ENCODE data around the gene MINAR2.

The MINAR2 gene

GRCh38 chr5:129771058-129771838 lies 23.4 kb downstream of the MINAR2 start:
- DNase-seq (ENCODE audit: low spot score): peak; percentile 14

- DNase-seq (ENCODE audit: low spot score): no peak
Observed at GRCh38 chr5:129773376-129773775, 25.5 kb downstream of the MINAR2 start.

GRCh38 chr5:129781594-129781993 lies 33.7 kb downstream of the MINAR2 start:
- DNase-seq (ENCODE audit: low spot score): no peak

GRCh38 chr5:129803403-129803802 lies 55.5 kb downstream of the MINAR2 start:
- no peak for DNase-seq (ENCODE audit: low spot score)

GRCh38 chr5:129804705-129805104 lies 56.8 kb downstream of the MINAR2 start:
- no peak for DNase-seq (ENCODE audit: low spot score)

- no peak for DNase-seq (ENCODE audit: low spot score)
Observed at GRCh38 chr5:129807162-129807814, 59.4 kb downstream of the MINAR2 start.
